H9 (cell line): Measurements from ENCODE around the gene MARS1. TPM values are rescaled to one million over a fixed set of nuclear protein-coding genes. Genes with fewer than 3 reads are reported as not detected.
A peak's percentile ranks its signal among the peaks of the same experiment; 100 is the strongest.

ENCODE experiments used
- DNase-seq: peaks from one replicate; pipeline ENCODE4 v3.0.0-alpha.2; 2017
- H2AFZ ChIP-seq: one replicate; pipeline ENCODE4 v1.6.1; 2013; ENCODE audit warnings: mild to moderate bottlenecking, low read length, control low read depth, moderate library complexity
- H2AK5ac ChIP-seq: 2 replicates; pipeline ENCODE4 v1.6.1; 2013; ENCODE audit warnings: low read length, control low read depth, mixed read lengths; ENCODE audit not compliant: insufficient read length
- H2BK120ac ChIP-seq: one replicate; pipeline ENCODE4 v1.6.1; 2013; ENCODE audit warnings: low read depth, mild to moderate bottlenecking, low read length, control low read depth, inconsistent platforms; ENCODE audit not compliant: poor library complexity, severe bottlenecking
- H2BK12ac ChIP-seq: 2 replicates; pipeline ENCODE4 v1.6.1; 2013; ENCODE audit warnings: low read length, control low read depth, mixed read lengths, low read depth; ENCODE audit not compliant: insufficient read length
- H2BK15ac ChIP-seq: 2 replicates; pipeline ENCODE4 v1.6.1; 2013; ENCODE audit warnings: low read depth, low read length, control low read depth
- H2BK20ac ChIP-seq: one replicate; pipeline ENCODE4 v1.6.1; 2013; ENCODE audit warnings: low read depth, mild to moderate bottlenecking, low read length, control low read depth, inconsistent platforms; ENCODE audit not compliant: poor library complexity, severe bottlenecking
- H2BK5ac ChIP-seq: 2 replicates; pipeline ENCODE4 v1.6.1; 2013; ENCODE audit warnings: low read length, control low read depth, mixed read lengths; ENCODE audit not compliant: insufficient read length
- H3K14ac ChIP-seq: 2 replicates; pipeline ENCODE4 v1.6.1; 2013; ENCODE audit warnings: low read length, control low read depth; ENCODE audit not compliant: insufficient read depth
- H3K18ac ChIP-seq: 2 replicates; pipeline ENCODE4 v1.6.1; 2013; ENCODE audit warnings: low read depth, mild to moderate bottlenecking, mixed read lengths, low read length, control low read depth; ENCODE audit not compliant: insufficient read length
- H3K23ac ChIP-seq: 2 replicates; pipeline ENCODE4 v1.6.1; 2013; ENCODE audit warnings: low read length, control low read depth, mixed read lengths, low read depth; ENCODE audit not compliant: insufficient read length
- H3K23me2 ChIP-seq: 2 replicates; pipeline ENCODE4 v1.6.1; 2013; ENCODE audit warnings: low read depth, mild to moderate bottlenecking, mixed read lengths, low read length, control low read depth; ENCODE audit not compliant: insufficient read length, poor library complexity, severe bottlenecking
- H3K27ac ChIP-seq: 2 replicates; pipeline ENCODE4 v1.5.1; 2013; ENCODE audit warnings: low read length, control low read depth, mixed read lengths, low read depth; ENCODE audit not compliant: insufficient read length
- H3K27me3 ChIP-seq: 2 replicates; pipeline ENCODE4 v1.6.1; 2013; ENCODE audit warnings: low read length, control low read depth, inconsistent platforms; ENCODE audit not compliant: insufficient read depth
- H3K4ac ChIP-seq: 2 replicates; pipeline ENCODE4 v1.6.1; 2013; ENCODE audit warnings: low read depth, mild to moderate bottlenecking, control low read depth, inconsistent platforms, low read length, moderate library complexity
- H3K4me1 ChIP-seq: 2 replicates; pipeline ENCODE4 v1.6.1; 2013; ENCODE audit warnings: low read length, control low read depth, inconsistent platforms; ENCODE audit not compliant: insufficient read depth
- H3K4me2 ChIP-seq: 2 replicates; pipeline ENCODE4 v1.6.1; 2013; ENCODE audit warnings: low read length, control low read depth, mixed read lengths; ENCODE audit not compliant: insufficient read length, insufficient read depth
- H3K56ac ChIP-seq: 2 replicates; pipeline ENCODE4 v1.6.1; 2013; ENCODE audit warnings: low read depth, mild to moderate bottlenecking, mixed read lengths, low read length, control low read depth; ENCODE audit not compliant: insufficient read length
- H3K79me1 ChIP-seq: 2 replicates; pipeline ENCODE4 v1.6.1; 2013; ENCODE audit warnings: low read depth, mild to moderate bottlenecking, moderate library complexity, low read length, control low read depth, inconsistent platforms; ENCODE audit not compliant: insufficient read depth, poor library complexity, severe bottlenecking
- H3K79me2 ChIP-seq: 2 replicates; pipeline ENCODE4 v1.6.1; 2013; ENCODE audit warnings: low read length, control low read depth, inconsistent platforms; ENCODE audit not compliant: insufficient read depth
- H3K9ac ChIP-seq: 2 replicates; pipeline ENCODE4 v1.6.1; 2013; ENCODE audit warnings: low read length, control low read depth, mixed read lengths; ENCODE audit not compliant: insufficient read length; ENCODE audit errors: extremely low read depth
- H3K9me3 ChIP-seq: one replicate; pipeline ENCODE4 v1.6.1; 2013; ENCODE audit warnings: low read depth, low read length, inconsistent platforms; ENCODE audit not compliant: control insufficient read depth
- H3T11ph ChIP-seq: one replicate; pipeline ENCODE4 v1.6.1; 2013; ENCODE audit warnings: mild to moderate bottlenecking, low read length, control low read depth, inconsistent platforms
- H4K20me1 ChIP-seq: one replicate; pipeline ENCODE4 v1.6.1; 2013; ENCODE audit not compliant: control insufficient read depth, insufficient read length, insufficient read depth
- H4K5ac ChIP-seq: 2 replicates; pipeline ENCODE4 v1.6.1; 2013; ENCODE audit warnings: low read depth, mild to moderate bottlenecking, mixed read lengths, low read length, control low read depth; ENCODE audit not compliant: insufficient read length
- H4K8ac ChIP-seq: replicated peaks from 2 replicates; pipeline ENCODE4 v1.6.1; 2013; ENCODE audit warnings: low read length, control low read depth, mixed read lengths, low read depth; ENCODE audit not compliant: insufficient read length
- H4K91ac ChIP-seq: 2 replicates; pipeline ENCODE4 v1.6.1; 2013; ENCODE audit warnings: low read depth, mild to moderate bottlenecking, moderate library complexity, mixed read lengths, low read length, control low read depth; ENCODE audit not compliant: insufficient read length
- H3K27ac Mint-ChIP-seq, 3 experiments: 2 replicates in 2 of 3; 3 replicates in 1 of 3; pipeline ENCODE4 v1.8.0; 2020 to 2021; ENCODE audit warnings: mixed read lengths in 3 of 3, mild to moderate bottlenecking in 1 of 3, moderate library complexity in 1 of 3
- H3K27me3 Mint-ChIP-seq: 2 replicates; pipeline ENCODE4 v1.8.0; 2021; ENCODE audit warnings: low read depth, mild to moderate bottlenecking, moderate library complexity, mixed read lengths
- H3K36me3 Mint-ChIP-seq, 3 experiments: 2 replicates in 2 of 3; 3 replicates in 1 of 3; pipeline ENCODE4 v1.8.0; 2020 to 2021; ENCODE audit warnings: low read depth in 3 of 3, mixed read lengths in 3 of 3; ENCODE audit not compliant: insufficient read depth in 1 of 3
- H3K4me1 Mint-ChIP-seq, 2 experiments: 2 replicates each; pipeline ENCODE4 v1.8.0; 2020; ENCODE audit warnings: mixed read lengths in 2 of 2
- H3K4me3 Mint-ChIP-seq, 2 experiments: 2 replicates in 1 of 2; 3 replicates in 1 of 2; pipeline ENCODE4 v1.8.0; 2020 to 2021; ENCODE audit warnings: mild to moderate bottlenecking in 2 of 2, mixed read lengths in 2 of 2, moderate library complexity in 1 of 2
- H3K9me3 Mint-ChIP-seq, 2 experiments: 2 replicates in 1 of 2; 3 replicates in 1 of 2; pipeline ENCODE4 v1.8.0; 2020; ENCODE audit warnings: mild to moderate bottlenecking in 2 of 2, mixed read lengths in 2 of 2, moderate library complexity in 1 of 2
- CTCF ChIP-seq: fragments of 200-600 bp; sonication (generic); conservative IDR thresholded peaks from 3 replicates; pipeline ENCODE4 v1.8.0; 2021; ENCODE audit warnings: antibody characterized with exemption, mild to moderate bottlenecking
- WGBS: extraction: QIAGEN DNeasy Blood & Tissue Kit; methylation state at CpG from one replicate; pipeline ENCODE4 v1.1.7; 2013; ENCODE audit warnings: missing lambda C conversion rate, low lambda C conversion rate, mixed read lengths; ENCODE audit not compliant: insufficient read length; ENCODE audit errors: extremely low coverage; 5-methylcytosine and 5-hydroxymethylcytosine counted together
- total RNA-seq: library from RNA; stranded (reverse); gene quantifications from 2 replicates; pipeline ENCODE4 v1.2.1, GENCODE V29; 2021

The MARS1 gene
- total RNA-seq, 1 experiment from 2014 or later, result 368 TPM

DNA sequence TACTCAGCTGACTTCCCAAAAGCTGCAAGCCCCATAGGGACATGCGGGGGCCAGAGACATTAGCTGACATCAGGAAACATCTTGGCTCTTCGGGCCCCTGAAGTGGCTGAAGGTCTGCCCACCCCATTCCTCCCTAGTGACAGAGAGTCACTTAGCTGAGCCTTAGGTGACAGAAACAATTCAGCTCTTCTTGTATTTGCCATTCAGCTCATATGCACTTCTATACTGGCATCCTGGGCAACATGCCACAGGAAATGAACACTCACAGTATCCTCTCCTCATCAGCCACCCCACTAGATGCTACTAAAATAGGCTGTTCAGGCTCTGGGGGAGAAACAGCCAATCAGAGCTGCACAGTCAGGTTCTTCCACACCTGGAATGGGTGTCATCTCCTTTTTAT lies 55.7 kb downstream of the MARS1 start:
- Histone ChIP-seq H3K4me2 (no peak overlapping the region), H3K4me1 (peaks cover 7% of the 10 kb centered on the region), H3K18ac (no peak overlapping the region), H2AK5ac (no peak overlapping the region), H3K23ac (no peak overlapping the region), H2BK5ac (no peak overlapping the region), H3K9ac (no peak overlapping the region), H3K27me3 (no peaks in the 10 kb centered on the region; the same call in 1 of the 2 replicates), H3K56ac (no peak overlapping the region), H2AFZ (no peak overlapping the region), H3K79me2 (no peaks in the 10 kb centered on the region; the same call in 1 of the 2 replicates), H2BK20ac (no peak overlapping the region), H4K20me1 (no peaks in the 10 kb centered on the region), H4K5ac (no peak overlapping the region), H3K27ac (no peak overlapping the region), H3K4ac (no peak overlapping the region), H2BK15ac (no peak overlapping the region), H3T11ph (no peak overlapping the region), H4K8ac (no peak overlapping the region), H2BK12ac (no peak overlapping the region), H3K14ac (no peak overlapping the region), H2BK120ac (no peak overlapping the region), H3K9me3 (no peaks in the 10 kb centered on the region), H4K91ac (no peak overlapping the region), H3K79me1 (peaks cover 14% of the 10 kb centered on the region), H3K23me2 (peaks cover 6% of the 10 kb centered on the region)
- Mint-ChIP-seq H3K4me1 (peaks cover 17 to 23% of the 10 kb centered on the region in 2 experiments), H3K9me3 (no peaks in the 10 kb centered on the region), H3K27me3 (peaks cover 8% of the 10 kb centered on the region), H3K36me3 (peaks cover 0 to 41% (median 32%) of the 10 kb centered on the region in 3 experiments; a peak in 6 of 7 replicates), H3K27ac (peak overlapping the region in 1 of 3 experiments; percentile 57; a peak in 1 of 7 replicates), H3K4me3 (no peak overlapping the region; a peak in 1 of 5 replicates)
- TF ChIP-seq CTCF, result no peak
- DNase-seq, result no peak
- no CpG with 5 or more reads among the region's 2 CpGs for WGBS
